ENCODE data around the gene PRRC2B.

DNA sequence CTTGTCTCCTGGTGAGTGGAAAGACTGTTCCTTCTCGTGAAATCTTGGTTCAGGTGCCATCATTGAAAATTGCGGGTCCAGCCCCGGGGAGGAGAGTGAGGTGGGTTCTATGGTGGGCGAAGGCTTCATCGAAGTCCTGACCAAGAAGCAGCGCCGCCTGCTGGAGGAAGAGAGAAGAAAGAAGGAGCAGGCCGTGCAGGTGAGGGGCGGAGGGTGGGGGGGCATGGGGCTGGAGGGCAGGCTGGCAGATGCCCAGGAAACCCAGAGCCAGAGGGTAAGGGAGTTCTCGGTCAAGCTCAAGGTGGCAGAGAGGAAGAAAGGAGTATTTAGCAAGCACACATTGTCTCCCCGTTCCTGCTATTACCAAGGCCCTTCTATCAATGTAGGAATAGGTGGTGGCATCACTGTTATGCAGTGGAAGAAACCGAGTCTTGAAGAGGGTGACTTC is 84.6 kb downstream of the PRRC2B start:
- TF ChIP-seq, protein P1, sequence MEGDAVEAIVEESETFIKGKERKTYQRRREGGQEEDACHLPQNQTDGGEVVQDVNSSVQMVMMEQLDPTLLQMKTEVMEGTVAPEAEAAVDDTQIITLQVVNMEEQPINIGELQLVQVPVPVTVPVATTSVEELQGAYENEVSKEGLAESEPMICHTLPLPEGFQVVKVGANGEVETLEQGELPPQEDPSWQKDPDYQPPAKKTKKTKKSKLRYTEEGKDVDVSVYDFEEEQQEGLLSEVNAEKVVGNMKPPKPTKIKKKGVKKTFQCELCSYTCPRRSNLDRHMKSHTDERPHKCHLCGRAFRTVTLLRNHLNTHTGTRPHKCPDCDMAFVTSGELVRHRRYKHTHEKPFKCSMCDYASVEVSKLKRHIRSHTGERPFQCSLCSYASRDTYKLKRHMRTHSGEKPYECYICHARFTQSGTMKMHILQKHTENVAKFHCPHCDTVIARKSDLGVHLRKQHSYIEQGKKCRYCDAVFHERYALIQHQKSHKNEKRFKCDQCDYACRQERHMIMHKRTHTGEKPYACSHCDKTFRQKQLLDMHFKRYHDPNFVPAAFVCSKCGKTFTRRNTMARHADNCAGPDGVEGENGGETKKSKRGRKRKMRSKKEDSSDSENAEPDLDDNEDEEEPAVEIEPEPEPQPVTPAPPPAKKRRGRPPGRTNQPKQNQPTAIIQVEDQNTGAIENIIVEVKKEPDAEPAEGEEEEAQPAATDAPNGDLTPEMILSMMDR (IDR thresholded peaks at IDR 0.05) = peak; percentile 24 to 32 (median 24)
- no peak for TF ChIP-seq POLR2A (IDR thresholded peaks at IDR 0.05)

Measured in ovary (tissue), 3 donors.